ENCODE measurements around the gene CCNG1.
"Not testable (repeated sequence)": the region's sequence is repeated elsewhere in the genome, so short reads cannot be mapped to it uniquely, and the experiment has no call there.

Gene CCNG1

GRCh38 chr5:163445345-163445744 is 8.0 kb downstream of the CCNG1 start:
- DNase-seq = no peak

GRCh38 chr5:163447191-163447590 is 9.8 kb downstream of the CCNG1 start:
- no peak for DNase-seq

- DNase-seq = no peak
Measured at GRCh38 chr5:163447875-163448274, 10.5 kb downstream of the CCNG1 start.

GRCh38 chr5:163448491-163448890 is 11.1 kb downstream of the CCNG1 start:
- no peak for DNase-seq

- no peak for DNase-seq
Measured at GRCh38 chr5:163451489-163451888, 14.1 kb downstream of the CCNG1 start.

GRCh38 chr5:163453705-163454104 is 16.3 kb downstream of the CCNG1 start:
- no peak for DNase-seq

- DNase-seq = not testable (repeated sequence)
Measured at GRCh38 chr5:163455406-163455805, 18.0 kb downstream of the CCNG1 start.

- DNase-seq = no peak
Measured at GRCh38 chr5:163456029-163456589, 18.7 kb downstream of the CCNG1 start.

- DNase-seq = no peak
Measured at GRCh38 chr5:163456840-163457239, 19.4 kb downstream of the CCNG1 start.

GRCh38 chr5:163458778-163459385 is 21.5 kb downstream of the CCNG1 start:
- no peak for DNase-seq

GRCh38 chr5:163459462-163459818 is 22.0 kb downstream of the CCNG1 start:
- no peak for DNase-seq

GRCh38 chr5:163459819-163460561 is 22.6 kb downstream of the CCNG1 start, which contains the start of gene NUDCD2:
Gene NUDCD2, minus strand, starts transcription at chr5:163460102. Its CDS starts 52 bp downstream, at chr5:163460050.
- DNase-seq = peak; percentile 95

GRCh38 chr5:163460562-163461171 is 23.3 kb downstream of the CCNG1 start, which contains the start of gene HMMR:
Gene HMMR, plus strand, starts transcription at chr5:163460632. Its CDS starts 61 bp downstream, at chr5:163460693.
- no peak for DNase-seq

GRCh38 chr5:163463063-163463435 is 25.7 kb downstream of the CCNG1 start:
- DNase-seq = no peak

GRCh38 chr5:163467682-163468081 is 30.3 kb downstream of the CCNG1 start:
- no peak for DNase-seq

- no peak for DNase-seq
Measured at GRCh38 chr5:163473635-163474243, 36.3 kb downstream of the CCNG1 start.

GRCh38 chr5:163475411-163475810 is 38.0 kb downstream of the CCNG1 start:
- DNase-seq = no peak

GRCh38 chr5:163478126-163478981 is 41.0 kb downstream of the CCNG1 start:
- no peak for DNase-seq

GRCh38 chr5:163478982-163479271 is 41.5 kb downstream of the CCNG1 start:
- DNase-seq = no peak

- no peak for DNase-seq
Measured at GRCh38 chr5:163489055-163489744, 51.8 kb downstream of the CCNG1 start.

- no peak for DNase-seq
Measured at GRCh38 chr5:163489745-163490075, 52.3 kb downstream of the CCNG1 start.

All from amniotic stem cell (primary cell).